ENCODE measurements around the gene SPATA13. TPM values are rescaled to one million over a fixed set of nuclear protein-coding genes. Genes with fewer than 3 reads are reported as not detected.

Gene SPATA13
- total RNA-seq, 1 experiment from 2014 or later = 28.7 TPM

- no TSS peak for BruUV-seq (replicated peaks)
- H3K4me3 ChIP-seq = no peak overlapping the region
Observed at GRCh38 chr13:24122569-24122968, 38.0 kb upstream of the SPATA13 start.

DNA sequence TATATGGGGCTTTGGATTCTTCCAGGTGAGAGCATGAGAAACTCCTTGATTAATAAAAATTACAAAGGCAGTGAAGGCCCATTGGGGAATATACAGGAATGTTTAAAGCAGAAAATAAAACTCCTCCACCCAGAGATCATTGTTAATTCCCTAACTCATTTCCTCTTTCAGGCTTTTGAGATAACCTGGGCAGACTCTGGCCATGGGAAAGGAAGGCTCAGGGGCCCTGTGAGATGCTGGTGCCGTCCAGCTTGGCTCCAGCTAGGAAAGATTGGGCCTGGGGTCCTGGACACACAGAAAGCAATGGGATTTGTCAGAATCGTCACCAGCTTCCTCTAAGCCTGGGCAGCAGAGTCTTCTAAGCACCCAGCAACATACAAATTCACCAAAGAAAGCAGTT, 36.8 kb upstream of the SPATA13 start:
- Histone ChIP-seq H3F3A (ENCODE audit: insufficient read depth, low read depth) (peaks cover 25% of the 10 kb centered on the region), H3K4me2 (no peak overlapping the region), H3K27me3 (ENCODE audit: insufficient read depth, low read depth) (no peaks in the 10 kb centered on the region), H3K9me3 (ENCODE audit: insufficient read depth, low read depth) (no peaks in the 10 kb centered on the region), H3K4me3 (no peak overlapping the region), H3K79me2 (ENCODE audit: low read depth) (no peaks in the 10 kb centered on the region), H3K4me1 (replicated peaks; ENCODE audit: insufficient read depth) (peaks cover 44% of the 10 kb centered on the region), H3K9me2 (ENCODE audit: insufficient read depth) (no peaks in the 10 kb centered on the region), H3K36me3 (ENCODE audit: low read depth) (no peaks in the 10 kb centered on the region), H4K20me1 (ENCODE audit: insufficient read depth) (no peaks in the 10 kb centered on the region), H2AFZ (no peak overlapping the region), H3K27ac (no peak overlapping the region)
- no TSS peak for BruUV-seq (replicated peaks)
- TF ChIP-seq EZH2 (IDR thresholded peaks at IDR 0.05; ENCODE audit: low read depth) (no peak), CTCF (conservative IDR thresholded peaks at IDR 0.05) (no peak)
- intact Hi-C loops (cut with micrococcal nuclease; ENCODE audit: unreplicated experiment) = no loop called here
- CTCF ChIA-PET = no interaction called here
- POLR2A ChIA-PET (ENCODE audit: unreplicated experiment) = interaction anchor here (0.7 kb wide), 1 partner anchor 11 kb away, joined by 7 read pairs; no protein-coding TSS in a partner anchor
- DNase-seq = no peak

More at GRCh38 chr13:24122569-24122968, 38.0 kb upstream of the SPATA13 start:
- H3K27me3 ChIP-seq (ENCODE audit: insufficient read depth, low read depth) = no peaks in the 10 kb centered on the region
- ChIA-PET CTCF (no interaction called here), POLR2A (ENCODE audit: unreplicated experiment) (no interaction called here)
- no peaks in the 10 kb centered on the region for H3K79me2 ChIP-seq (ENCODE audit: low read depth)
- H4K20me1 ChIP-seq (ENCODE audit: insufficient read depth) = no peaks in the 10 kb centered on the region
- TF ChIP-seq EZH2 (IDR thresholded peaks at IDR 0.05; ENCODE audit: low read depth) (no peak), CTCF (conservative IDR thresholded peaks at IDR 0.05) (no peak)
- intact Hi-C loops (cut with micrococcal nuclease; ENCODE audit: unreplicated experiment) = no loop called here
- peaks cover 15% of the 10 kb centered on the region for H3F3A ChIP-seq (ENCODE audit: insufficient read depth, low read depth)
- H3K36me3 ChIP-seq (ENCODE audit: low read depth) = no peaks in the 10 kb centered on the region
- no peaks in the 10 kb centered on the region for H3K9me2 ChIP-seq (ENCODE audit: insufficient read depth)
- H3K9me3 ChIP-seq (ENCODE audit: insufficient read depth, low read depth) = no peaks in the 10 kb centered on the region
- H2AFZ ChIP-seq = no peak overlapping the region
- no peak overlapping the region for H3K4me2 ChIP-seq
- DNase-seq = no peak
- no peak overlapping the region for H3K27ac ChIP-seq
- H3K4me1 ChIP-seq (replicated peaks; ENCODE audit: insufficient read depth) = peaks cover 32% of the 10 kb centered on the region

DNA sequence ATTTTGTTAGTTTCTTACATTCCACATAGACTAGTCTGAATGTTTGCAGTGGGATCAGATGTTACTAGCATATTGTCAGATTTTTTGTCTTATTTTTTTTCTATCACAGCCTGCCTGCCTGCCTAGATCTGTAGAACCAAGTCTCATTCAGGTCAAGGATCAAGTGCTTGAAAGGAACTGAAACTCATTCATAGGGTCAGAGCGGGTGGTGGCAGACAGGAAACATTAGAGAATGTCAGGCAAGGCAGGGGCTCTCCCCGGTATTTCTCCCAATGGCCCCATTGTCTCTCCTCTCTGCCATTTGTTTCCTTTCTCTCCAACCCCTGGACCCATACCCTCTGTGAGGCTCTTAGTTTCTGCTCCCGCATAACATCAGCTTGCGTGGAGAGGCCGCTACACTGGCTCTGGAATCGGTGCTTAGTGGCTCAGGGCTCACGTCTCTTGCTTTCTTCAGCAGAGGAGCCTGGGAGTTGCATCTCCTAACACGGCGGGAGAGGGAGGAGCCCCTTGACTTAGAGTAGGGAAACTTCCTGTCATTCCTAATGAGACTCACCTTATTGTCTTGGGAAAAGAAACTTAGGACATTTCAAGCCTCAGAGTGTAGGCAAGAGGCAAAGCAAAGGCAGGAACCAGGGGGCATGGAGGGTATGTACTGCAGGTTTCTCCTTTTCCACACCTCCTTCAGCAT, 35.6 kb upstream of the SPATA13 start:
- Histone ChIP-seq H3K9me2 (ENCODE audit: insufficient read depth) (no peaks in the 10 kb centered on the region), H3K9me3 (ENCODE audit: insufficient read depth, low read depth) (no peaks in the 10 kb centered on the region), H3F3A (ENCODE audit: insufficient read depth, low read depth) (peaks cover 25% of the 10 kb centered on the region), H2AFZ (no peak overlapping the region), H3K27ac (no peak overlapping the region), H4K20me1 (ENCODE audit: insufficient read depth) (no peaks in the 10 kb centered on the region), H3K4me1 (replicated peaks; ENCODE audit: insufficient read depth) (peaks cover 50% of the 10 kb centered on the region), H3K4me3 (no peak overlapping the region), H3K4me2 (no peak overlapping the region), H3K79me2 (ENCODE audit: low read depth) (no peaks in the 10 kb centered on the region), H3K36me3 (ENCODE audit: low read depth) (no peaks in the 10 kb centered on the region), H3K27me3 (ENCODE audit: insufficient read depth, low read depth) (no peaks in the 10 kb centered on the region)
- no peak for DNase-seq
- intact Hi-C loops (cut with micrococcal nuclease; ENCODE audit: unreplicated experiment) = no loop called here
- TF ChIP-seq CTCF (conservative IDR thresholded peaks at IDR 0.05) (no peak), EZH2 (IDR thresholded peaks at IDR 0.05; ENCODE audit: low read depth) (no peak)
- BruUV-seq (replicated peaks) = no TSS peak
- ChIA-PET POLR2A (ENCODE audit: unreplicated experiment) (no interaction called here), CTCF (interaction anchor here (0.6 kb wide), 1 partner anchor 1142 kb away, joined by 13 read pairs; no protein-coding TSS in a partner anchor)

Data from PC-9 (cell line).